DND-41 (cell line): ENCODE measurements around the gene CYP4F22.

Experiments used
- CTCF ChIP-seq: IDR thresholded peaks from 2 replicates; pipeline ENCODE4 v1.5.1; 2012; ENCODE audit warnings: borderline replicate concordance, low read length, moderate library complexity, mild to moderate bottlenecking; ENCODE audit not compliant: poor library complexity, severe bottlenecking; ENCODE audit errors: extremely low read depth
- EZH2 ChIP-seq: IDR thresholded peaks from 3 replicates; pipeline ENCODE4 v1.6.1; 2012; ENCODE audit warnings: borderline replicate concordance, low read depth, mild to moderate bottlenecking, moderate library complexity, low read length, inconsistent platforms; ENCODE audit not compliant: severe bottlenecking

- no peak for TF ChIP-seq CTCF
- TF ChIP-seq EZH2, result no peak
These were observed 10.0 kb upstream of the CYP4F22 start for GRCh38 chr19:15498156-15498858.
